B cell (primary cell): ENCODE data around the gene PCGF3. TPM values are rescaled to one million over a fixed set of nuclear protein-coding genes. Genes with fewer than 3 reads are reported as not detected.

Experiments used
- ATAC-seq: fragments of 200-7000 bp; cut with Tn5 transposase; one replicate; pipeline ENCODE4 v1.10.0; 2021; ENCODE audit warnings: low read depth, mild to moderate bottlenecking, moderate number of reproducible peaks, moderate library complexity
- CTCF ChIA-PET: fragments of 350-600 bp; sonication (Branson Sonifier 250); formaldehyde crosslinking; loops from one replicate; lab custom pipeline; 2021; ENCODE audit warnings: antibody characterized with exemption, inconsistent platforms; lab: Charles Lee
- POLR2A ChIA-PET: fragments of 350-600 bp; sonication (Branson Sonifier 250); formaldehyde crosslinking; loops from one replicate; lab custom pipeline; 2021; ENCODE audit warnings: antibody characterized with exemption; lab: Charles Lee
- DNase-seq: peaks from one replicate; pipeline ENCODE4 v3.0.0; 2013
- H2AFZ ChIP-seq: 2 replicates; pipeline ENCODE4 v1.6.1; 2012; ENCODE audit warnings: mild to moderate bottlenecking, low read depth, low read length; ENCODE audit not compliant: insufficient read depth, poor library complexity, severe bottlenecking
- H3K27ac ChIP-seq, 2 donors: 1 replicate in 1 of 2; 2 replicates in 1 of 2; pipeline ENCODE4 v1.5.1; 2012 to 2013; ENCODE audit warnings: low read length in 2 of 2, mild to moderate bottlenecking in 2 of 2, moderate library complexity in 1 of 2
- H3K27me3 ChIP-seq, 4 experiments: fragments of 200-600 bp in 1 of 4; sonication (generic) in 1 of 4; replicated peaks in 1 of 4; 1 replicate in 2 of 4; 2 replicates in 2 of 4; pipeline versions ENCODE4 v1.6.1 to v1.7.0; 2013 to 2016; ENCODE audit warnings: low read length in 3 of 4, mild to moderate bottlenecking in 2 of 4, mixed read lengths in 1 of 4, moderate library complexity in 1 of 4; ENCODE audit not compliant: insufficient read depth in 4 of 4, control insufficient read depth in 3 of 4; ENCODE audit errors: control extremely low read depth in 1 of 4
- H3K36me3 ChIP-seq, 2 experiments: replicated peaks in 1 of 2; 1 replicate in 1 of 2; 2 replicates in 1 of 2; pipeline versions ENCODE4 v1.6.1 to v1.7.1; 2013; ENCODE audit warnings: low read length in 1 of 2; ENCODE audit not compliant: insufficient read depth in 2 of 2, control insufficient read depth in 1 of 2; ENCODE audit errors: control extremely low read depth in 1 of 2, extremely low read depth in 1 of 2
- H3K4me1 ChIP-seq, 2 donors: fragments of 200-600 bp in 1 of 2; sonication (generic) in 1 of 2; 1 replicate in 1 of 2; 2 replicates in 1 of 2; pipeline versions ENCODE4 v1.5.1 to v1.6.1; 2013 to 2017; ENCODE audit warnings: low read length in 2 of 2; ENCODE audit not compliant: control insufficient read depth in 2 of 2, insufficient read depth in 2 of 2
- H3K4me2 ChIP-seq: replicated peaks from 2 replicates; pipeline ENCODE3; 2012; ENCODE audit warnings: mild to moderate bottlenecking, low read depth, low read length; ENCODE audit not compliant: poor library complexity, severe bottlenecking
- H3K4me3 ChIP-seq, 5 experiments: fragments of 200-600 bp in 1 of 5; sonication (generic) in 1 of 5; 1 replicate in 3 of 5; 2 replicates in 2 of 5; pipeline versions ENCODE4 v1.5.1 to v1.7.0; 2011 to 2016; ENCODE audit warnings: low read length in 4 of 5, mild to moderate bottlenecking in 4 of 5, low read depth in 2 of 5, control low read depth in 1 of 5, moderate library complexity in 1 of 5; ENCODE audit not compliant: insufficient read depth in 1 of 5; ENCODE audit errors: control extremely low read depth in 1 of 5, extremely low read depth in 1 of 5
- H3K79me2 ChIP-seq: fragments of 200-600 bp; sonication (generic); one replicate; pipeline ENCODE4 v1.6.0; 2016; ENCODE audit warnings: low read length; ENCODE audit not compliant: control insufficient read depth, insufficient read depth
- H3K9ac ChIP-seq: fragments of 200-600 bp; sonication (generic); 2 replicates; pipeline ENCODE4 v1.6.1; 2017; ENCODE audit warnings: mild to moderate bottlenecking, low read length, moderate library complexity
- H3K9me3 ChIP-seq, 3 donors: one replicate each; pipeline versions ENCODE4 v1.6.1 to v1.7.1; 2013; ENCODE audit warnings: low read length in 2 of 3; ENCODE audit not compliant: control insufficient read depth in 2 of 3, insufficient read depth in 1 of 3; ENCODE audit errors: control extremely low read depth in 1 of 3
- H4K20me1 ChIP-seq: 2 replicates; pipeline ENCODE4 v1.6.0; 2012; ENCODE audit warnings: mild to moderate bottlenecking, low read length; ENCODE audit not compliant: insufficient read depth, control insufficient read depth, poor library complexity, severe bottlenecking
- H3K27ac Mint-ChIP-seq: one replicate; pipeline ENCODE4 v1.8.0; 2021; ENCODE audit warnings: mixed read lengths
- H3K27me3 Mint-ChIP-seq: one replicate; pipeline ENCODE4 v1.8.0; 2021; ENCODE audit warnings: mixed read lengths
- H3K4me1 Mint-ChIP-seq: one replicate; pipeline ENCODE4 v1.8.0; 2021; ENCODE audit warnings: mixed read lengths
- H3K4me3 Mint-ChIP-seq: one replicate; pipeline ENCODE4 v1.8.0; 2021; ENCODE audit warnings: mixed read lengths
- H3K9me3 Mint-ChIP-seq: one replicate; pipeline ENCODE4 v1.8.0; 2022; ENCODE audit warnings: mixed read lengths; ENCODE audit not compliant: insufficient read depth
- CTCF ChIP-seq: fragments of 200-600 bp; IDR thresholded peaks from one replicate; pipeline ENCODE4 v1.8.0; 2022; ENCODE audit warnings: antibody characterized with exemption, mild to moderate bottlenecking
- EZH2 ChIP-seq: IDR thresholded peaks from 2 replicates; pipeline ENCODE4 v1.6.1; 2012; ENCODE audit warnings: borderline replicate concordance, low read depth, mild to moderate bottlenecking, moderate library complexity, low read length; ENCODE audit not compliant: insufficient read depth, poor library complexity, severe bottlenecking
- WGBS: methylation state at CpG from one replicate; pipeline ENCODE4 v1.1.5; 2013; ENCODE audit warnings: missing lambda C conversion rate; ENCODE audit not compliant: insufficient coverage; 5-methylcytosine and 5-hydroxymethylcytosine counted together
- intact Hi-C: fragments of 100-400 bp; cut with micrococcal nuclease; formaldehyde crosslinking; loops from one replicate; pipeline ENCODE4 v1.10.0; 2022
- polyA plus RNA-seq: library from polyadenylated mRNA; depleted of rRNA; stranded (reverse); fragments of >200 nt; gene quantifications from 2 replicates; pipeline ENCODE4 v1.2.3, GENCODE V29; 2012
- total RNA-seq, 2 donors: library from RNA; stranded (reverse); fragments of 120-200 nt in 1 of 2; gene quantifications; 1 replicate in 1 of 2; 2 replicates in 1 of 2; pipeline versions ENCODE4 v1.2.3 to v1.2.4, GENCODE V29; 2013 to 2022

Gene PCGF3
- total and polyA plus RNA-seq, 2 donors (not counting 1 experiment from before 2014, with no cell fraction given): 65.7 to 90.3 TPM

- Histone ChIP-seq H3K9ac (peak overlapping the region; percentile 97), H2AFZ (no peak overlapping the region), H3K27me3 (no peaks in the 10 kb centered on the region), H4K20me1 (peaks cover 41% of the 10 kb centered on the region), H3K4me1 (peaks cover 17 to 30% of the 10 kb centered on the region in 2 donors), H3K79me2 (peaks cover 69% of the 10 kb centered on the region), H3K36me3 (peaks cover 0 to 4% of the 10 kb centered on the region in 2 experiments), H3K4me3 (peak overlapping the region in 1 of 5 experiments; percentile 19), H3K9me3 (no peaks in the 10 kb centered on the region), H3K4me2 (peak overlapping the region; percentile 57), H3K27ac (peak overlapping the region in 1 of 2 donors; percentile 41)
- Mint-ChIP-seq H3K27ac (peak overlapping the region; percentile 41), H3K4me1 (peaks cover 29% of the 10 kb centered on the region), H3K4me3 (peak overlapping the region; percentile 52), H3K9me3 (no peaks in the 10 kb centered on the region), H3K27me3 (no peaks in the 10 kb centered on the region)
- ChIA-PET CTCF (no interaction called here), POLR2A (no interaction called here)
- DNase-seq: no peak
- intact Hi-C loops: loop anchor here (10.0 kb wide), 1 partner anchor 228 kb away; the partner anchor contains the start of genes GAK and TMEM175
- TF ChIP-seq CTCF (no peak), EZH2 (no peak)
- no peak for ATAC-seq
- WGBS: 86% methylated on average over 19 of the region's 21 CpGs
Observed at GRCh38 chr4:706834-707598, 1.4 kb downstream of the PCGF3 start.
